Glutamatergic neuron (in vitro differentiated cells): Measurements from ENCODE around the gene LIN7C. TPM values are rescaled to one million over a fixed set of nuclear protein-coding genes. Genes with fewer than 3 reads are reported as not detected.

ENCODE experiments used
- DNase-seq: peaks from one replicate; pipeline ENCODE4 v3.0.0; 2022
- H3K27ac Mint-ChIP-seq: one replicate; pipeline ENCODE4 v1.8.0; 2020; ENCODE audit warnings: mild to moderate bottlenecking, mixed read lengths, inconsistent platforms; ENCODE audit not compliant: unreplicated experiment
- H3K27me3 Mint-ChIP-seq: one replicate; pipeline ENCODE4 v1.8.0; 2020; ENCODE audit warnings: mild to moderate bottlenecking, moderate library complexity, mixed read lengths, inconsistent platforms; ENCODE audit not compliant: unreplicated experiment
- H3K36me3 Mint-ChIP-seq: one replicate; pipeline ENCODE4 v1.8.0; 2020; ENCODE audit warnings: mild to moderate bottlenecking, mixed read lengths, inconsistent platforms; ENCODE audit not compliant: unreplicated experiment
- H3K4me1 Mint-ChIP-seq: one replicate; pipeline ENCODE4 v1.8.0; 2020; ENCODE audit warnings: mild to moderate bottlenecking, low read depth, mixed read lengths, inconsistent platforms; ENCODE audit not compliant: unreplicated experiment
- H3K4me3 Mint-ChIP-seq: one replicate; pipeline ENCODE4 v1.8.0; 2020; ENCODE audit warnings: mild to moderate bottlenecking, mixed read lengths, inconsistent platforms; ENCODE audit not compliant: unreplicated experiment
- H3K9me3 Mint-ChIP-seq: one replicate; pipeline ENCODE4 v1.8.0; 2020; ENCODE audit warnings: mild to moderate bottlenecking, moderate library complexity, mixed read lengths, inconsistent platforms; ENCODE audit not compliant: unreplicated experiment
- CTCF ChIP-seq: fragments of 200-600 bp; sonication (generic); IDR thresholded peaks from one replicate; pipeline ENCODE4 v1.5.0; 2021; ENCODE audit not compliant: partially characterized antibody, unreplicated experiment
- total RNA-seq: library from RNA; stranded (reverse); fragmentation: NEBNext Ultra II Directional; extraction: Animal tissue kit (Norgen Biotek cat#: 25700); gene quantifications from one replicate; pipeline ENCODE4 v1.2.1, GENCODE V29; 2021; ENCODE audit not compliant: unreplicated experiment

The LIN7C gene
- total RNA-seq, 1 donor from 2014 or later: 44.7 TPM

DNA sequence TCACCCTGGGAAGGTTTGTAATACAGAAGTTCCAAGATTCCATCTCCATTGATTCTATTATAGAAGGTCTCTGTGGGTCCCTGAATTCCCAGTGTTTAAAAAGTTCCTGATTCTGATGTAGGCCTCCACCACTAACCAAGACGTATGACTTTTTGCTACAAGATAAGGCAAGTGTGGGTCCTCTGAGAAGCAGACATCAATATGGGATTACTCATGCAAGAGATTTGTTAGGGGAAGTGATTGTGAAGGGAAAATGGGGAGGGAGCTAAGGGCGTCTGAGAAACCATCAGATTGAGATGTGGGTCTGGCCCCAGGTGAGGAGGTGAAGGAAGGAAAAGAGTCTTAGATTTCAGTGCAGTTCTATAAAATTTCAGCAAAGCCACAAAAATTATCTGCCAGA is 23.8 kb downstream of the LIN7C start:
- DNase-seq: no peak
- Mint-ChIP-seq H3K4me1 (no peaks in the 10 kb centered on the region), H3K27me3 (no peaks in the 10 kb centered on the region), H3K9me3 (no peaks in the 10 kb centered on the region), H3K36me3 (no peaks in the 10 kb centered on the region), H3K4me3 (no peak overlapping the region), H3K27ac (no peak overlapping the region)
- no peak for TF ChIP-seq CTCF

DNA sequence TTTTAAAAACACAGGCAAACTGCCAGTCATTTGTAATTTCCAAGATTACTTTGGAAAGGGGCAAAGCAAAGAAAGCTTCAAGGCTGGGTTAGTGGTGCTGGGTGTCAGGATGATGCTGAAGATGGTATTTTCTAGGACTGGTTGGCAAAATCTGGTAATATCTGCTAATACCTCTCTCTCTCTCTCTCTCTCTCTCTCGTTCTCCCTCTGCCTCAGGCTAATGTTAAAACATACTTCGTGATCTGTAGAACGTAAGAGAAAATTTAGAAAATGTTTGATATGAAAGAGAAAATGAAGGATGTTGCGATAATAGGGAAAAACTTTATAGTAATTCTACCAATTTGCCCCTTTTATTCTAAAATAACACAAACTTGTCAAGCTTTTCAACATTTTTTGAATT is 24.6 kb downstream of the LIN7C start:
- no peaks in the 10 kb centered on the region for H3K4me1 Mint-ChIP-seq

DNA sequence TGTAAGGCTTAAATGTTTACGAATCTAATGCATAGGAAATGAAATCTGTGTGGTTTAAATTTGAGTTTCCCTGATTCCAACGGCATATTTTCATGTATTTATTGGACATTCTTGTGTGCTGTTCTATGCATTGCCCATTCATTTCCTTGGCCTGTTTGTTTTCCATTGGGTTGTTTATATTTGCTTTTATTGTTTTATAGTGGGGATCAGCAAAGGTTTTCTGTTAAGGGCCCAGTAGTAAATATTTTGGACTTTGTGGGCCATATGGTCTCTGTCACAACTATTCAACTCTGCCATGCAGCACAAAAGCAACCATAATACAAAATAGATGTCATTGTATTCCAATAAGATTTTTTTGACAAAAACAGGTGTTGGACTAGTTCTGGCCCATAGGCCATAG is 28.7 kb downstream of the LIN7C start:
- Mint-ChIP-seq H3K4me3 (no peak overlapping the region), H3K36me3 (no peaks in the 10 kb centered on the region), H3K4me1 (no peaks in the 10 kb centered on the region), H3K27ac (no peak overlapping the region), H3K9me3 (peaks cover 6% of the 10 kb centered on the region), H3K27me3 (peaks cover 2% of the 10 kb centered on the region)
- no peak for TF ChIP-seq CTCF
- no peak for DNase-seq

More for the DNA sequence above, 24.6 kb downstream of the LIN7C start:
- no peak overlapping the region for H3K27ac Mint-ChIP-seq
- H3K36me3 Mint-ChIP-seq: no peaks in the 10 kb centered on the region
- DNase-seq: no peak
- H3K4me3 Mint-ChIP-seq: no peak overlapping the region
- H3K9me3 Mint-ChIP-seq: no peaks in the 10 kb centered on the region
- H3K27me3 Mint-ChIP-seq: no peaks in the 10 kb centered on the region
- no peak for TF ChIP-seq CTCF

DNA sequence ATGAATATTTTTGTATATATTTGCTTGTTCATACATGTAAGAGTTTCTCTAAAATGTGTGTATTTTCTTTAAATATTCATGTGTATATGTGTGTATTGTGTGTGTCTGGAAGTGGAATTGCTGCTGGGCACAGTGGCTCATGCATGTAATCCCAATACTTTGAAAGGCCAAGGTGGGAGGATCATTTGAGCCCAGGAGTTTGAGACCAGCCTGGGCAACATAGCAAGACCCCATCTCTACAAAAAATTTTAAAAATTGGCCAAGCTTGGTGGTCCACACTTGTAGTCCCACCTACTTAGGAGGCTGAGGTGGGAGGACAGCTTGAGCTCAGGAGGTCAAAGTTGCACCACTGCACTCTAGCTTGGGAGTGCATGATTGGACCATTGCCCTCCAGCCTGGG is 29.3 kb downstream of the LIN7C start:
- Mint-ChIP-seq H3K4me3 (no peak overlapping the region), H3K27me3 (peaks cover 6% of the 10 kb centered on the region), H3K27ac (no peak overlapping the region), H3K9me3 (peaks cover 9% of the 10 kb centered on the region), H3K36me3 (no peaks in the 10 kb centered on the region), H3K4me1 (no peaks in the 10 kb centered on the region)
- no peak for TF ChIP-seq CTCF
- no peak for DNase-seq

DNA sequence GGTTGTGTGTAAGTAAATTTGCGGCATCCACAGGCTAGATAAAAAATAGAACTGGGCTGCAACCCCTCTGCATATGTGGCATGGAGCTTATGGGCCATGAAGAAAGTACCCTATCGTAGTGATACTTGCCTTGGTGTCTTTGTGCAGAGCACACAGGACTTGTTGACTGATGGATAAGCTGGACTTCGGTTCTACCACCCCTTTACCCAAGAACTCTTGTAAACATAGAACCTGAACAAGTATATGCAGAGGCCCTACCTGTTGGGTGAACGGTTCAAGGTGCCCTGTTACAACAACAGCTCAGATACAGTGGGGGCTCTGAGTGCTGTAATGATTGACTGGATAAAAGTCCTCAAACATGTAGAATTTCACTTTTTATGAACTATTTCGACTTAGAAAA is 30.9 kb downstream of the LIN7C start:
- no peak for DNase-seq
- H3K4me1 Mint-ChIP-seq: no peaks in the 10 kb centered on the region
- TF ChIP-seq CTCF: no peak
- no peak overlapping the region for H3K27ac Mint-ChIP-seq
- no peak overlapping the region for H3K4me3 Mint-ChIP-seq
- H3K9me3 Mint-ChIP-seq: peaks cover 9% of the 10 kb centered on the region
- H3K27me3 Mint-ChIP-seq: peaks cover 9% of the 10 kb centered on the region
- H3K36me3 Mint-ChIP-seq: no peaks in the 10 kb centered on the region
